HG02759 (cell line): ENCODE measurements around the gene SH2B3.

Experiments
- ATAC-seq: cut with Tn5 transposase; IDR thresholded peaks from one replicate; pipeline ENCODE4 v1.9.1; 2021; ENCODE audit warnings: mild to moderate bottlenecking, moderate library complexity; ENCODE audit not compliant: unreplicated experiment

The SH2B3 gene

GRCh38 chr12:111443086-111443485 is 37.4 kb downstream of the SH2B3 start:
- ATAC-seq = no peak

GRCh38 chr12:111443586-111443985 is 37.9 kb downstream of the SH2B3 start:
- no peak for ATAC-seq

GRCh38 chr12:111444314-111444924 is 38.7 kb downstream of the SH2B3 start:
- peak; percentile 39 for ATAC-seq

GRCh38 chr12:111444925-111445725 is 39.4 kb downstream of the SH2B3 start:
- ATAC-seq = peak; percentile 89

- ATAC-seq = no peak
Observed at GRCh38 chr12:111445726-111446581, 40.2 kb downstream of the SH2B3 start.

- no peak for ATAC-seq
Observed at GRCh38 chr12:111446631-111447570, 41.2 kb downstream of the SH2B3 start.

- no peak for ATAC-seq
Observed at GRCh38 chr12:111447571-111448265, 42.0 kb downstream of the SH2B3 start.

GRCh38 chr12:111448266-111448830 is 42.6 kb downstream of the SH2B3 start:
- no peak for ATAC-seq

GRCh38 chr12:111448846-111449790 is 43.4 kb downstream of the SH2B3 start:
- no peak for ATAC-seq

- ATAC-seq = no peak
Observed at GRCh38 chr12:111450676-111451075, 45.0 kb downstream of the SH2B3 start.

- no peak for ATAC-seq
Observed at GRCh38 chr12:111451232-111451631, 45.5 kb downstream of the SH2B3 start.

GRCh38 chr12:111451649-111452129 is 46.0 kb downstream of the SH2B3 start:
- ATAC-seq = no peak

GRCh38 chr12:111453071-111453989 is 47.6 kb downstream of the SH2B3 start:
- no peak for ATAC-seq

GRCh38 chr12:111454311-111454710 is 48.6 kb downstream of the SH2B3 start:
- ATAC-seq = no peak

GRCh38 chr12:111454716-111455447 is 49.2 kb downstream of the SH2B3 start:
- no peak for ATAC-seq
